GM18505 (cell line): Measurements from ENCODE around the gene OR1N1.
"Not testable (repeated sequence)": the region's sequence is repeated elsewhere in the genome, so short reads cannot be mapped to it uniquely, and the experiment has no call there.

Source experiments
- ATAC-seq: cut with Tn5 transposase; IDR thresholded peaks from one replicate; pipeline ENCODE4 v1.9.1; 2021; ENCODE audit not compliant: unreplicated experiment
- POLR2A ChIP-seq: IDR thresholded peaks from 4 replicates; pipeline ENCODE4 v1.6.1; 2011; ENCODE audit warnings: borderline replicate concordance; ENCODE audit not compliant: insufficient read depth, insufficient read length; ENCODE audit errors: extremely low read depth

The OR1N1 gene

GRCh38 chr9:122527193-122527592 lies at the start of gene OR1N1:
OR1N1 (minus strand) TSS chr9:122527293; CDS start chr9:122527293, 0 bp downstream.
- no peak for ATAC-seq
- TF ChIP-seq POLR2A: no peak

DNA sequence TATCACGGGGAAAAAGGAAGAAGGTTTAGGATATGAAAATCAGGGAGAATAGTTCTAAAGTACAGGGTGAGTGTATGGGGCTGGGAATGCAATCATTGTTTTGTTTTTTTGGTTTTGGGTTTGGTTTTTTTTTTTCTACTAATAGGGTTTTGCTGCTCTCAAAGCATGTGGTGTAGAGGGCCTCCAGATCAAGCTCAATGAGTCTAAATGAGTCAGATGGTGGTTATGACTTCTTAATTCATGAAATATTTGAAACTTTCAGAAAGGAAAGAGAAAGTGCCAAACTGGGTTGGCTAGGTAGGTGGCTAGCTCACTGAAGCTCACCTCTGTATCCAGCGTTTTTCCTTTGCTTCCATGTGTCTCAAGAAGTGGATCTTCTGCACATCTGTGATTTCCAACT lies 45.4 kb upstream of the OR1N1 start:
- TF ChIP-seq POLR2A: no peak
- ATAC-seq: no peak

GRCh38 chr9:122567901-122568300 lies 40.8 kb upstream of the OR1N1 start:
- no peak for TF ChIP-seq POLR2A
- no peak for ATAC-seq

DNA sequence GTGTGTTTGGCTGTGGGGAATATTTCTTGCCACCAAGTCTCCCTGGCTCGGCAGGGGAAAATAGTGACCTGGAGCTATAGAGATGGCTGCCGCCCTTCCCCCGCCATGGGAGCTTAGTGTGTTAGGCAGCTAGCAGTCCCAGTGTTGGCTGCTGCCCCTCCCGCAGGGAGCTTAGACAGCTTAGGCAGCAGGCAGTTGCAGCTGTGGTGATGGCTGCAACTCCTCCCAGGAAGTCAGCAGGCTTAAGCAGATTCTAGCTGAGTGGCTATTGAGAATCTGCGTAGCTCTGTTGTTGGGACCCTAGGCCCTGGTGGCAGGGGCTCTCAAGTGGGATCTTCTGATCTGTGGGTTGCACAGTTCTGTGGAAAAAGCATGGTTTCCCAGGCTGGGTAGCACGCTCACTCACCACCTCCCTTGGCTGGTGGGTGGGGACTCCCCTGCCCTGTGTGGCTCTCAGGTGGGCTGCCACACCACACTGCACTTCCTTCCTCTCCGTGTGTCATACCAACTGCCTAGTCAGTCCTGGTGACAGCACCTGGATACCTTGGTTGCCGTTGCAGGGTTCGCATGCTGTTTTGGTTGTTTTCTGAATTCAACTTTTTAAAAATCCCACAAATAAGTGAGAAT lies 35.2 kb upstream of the OR1N1 start:
- no peak for ATAC-seq
- TF ChIP-seq POLR2A: no peak

DNA sequence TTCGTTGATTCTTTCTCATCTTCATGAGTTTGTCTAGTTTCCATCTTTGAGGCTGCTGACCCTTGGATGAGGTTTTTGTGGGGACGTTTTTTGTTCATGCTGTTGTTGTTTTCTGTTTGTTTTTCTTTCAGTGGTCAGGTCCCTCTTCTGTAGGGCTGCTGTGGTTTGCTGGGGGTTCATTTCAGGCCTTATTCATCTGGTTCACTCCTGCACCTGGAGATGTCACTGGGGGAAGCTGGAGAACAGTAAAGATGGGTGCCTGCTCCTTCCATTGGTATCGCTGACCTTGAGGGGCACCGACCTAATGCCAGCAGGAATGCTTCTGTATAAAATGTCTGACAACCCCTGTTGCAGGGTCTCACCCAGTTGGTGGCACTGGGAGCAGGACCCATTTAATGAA lies 34.4 kb upstream of the OR1N1 start:
- TF ChIP-seq POLR2A: no peak
- ATAC-seq: no peak

GRCh38 chr9:122552812-122553211 lies 25.7 kb upstream of the OR1N1 start, which contains the start of gene OR1N2:
OR1N2 (plus strand) TSS chr9:122553112; CDS start chr9:122553212, 100 bp downstream.
- ATAC-seq: no peak
- no peak for TF ChIP-seq POLR2A

GRCh38 chr9:122551371-122551770 lies 24.3 kb upstream of the OR1N1 start:
- TF ChIP-seq POLR2A: no peak
- ATAC-seq: no peak

DNA sequence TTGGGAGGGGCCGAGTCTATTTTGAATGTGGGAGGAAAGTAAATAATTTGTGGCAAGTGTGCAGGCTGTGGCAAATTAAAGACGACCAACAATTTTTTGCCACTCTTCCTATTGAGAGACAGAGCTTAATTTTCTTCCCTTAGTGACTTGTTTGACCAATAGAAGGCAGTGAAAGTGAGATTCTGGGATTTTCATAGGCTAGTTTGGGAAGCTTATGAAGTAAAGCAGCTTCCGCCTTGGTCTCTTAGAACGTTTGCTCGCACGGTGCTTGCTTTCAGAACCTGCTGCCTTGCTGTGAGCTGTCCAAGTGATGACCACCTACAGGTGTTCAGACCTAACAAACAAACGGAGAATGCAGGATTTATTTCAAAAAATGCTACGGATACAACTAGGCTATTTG lies 19.1 kb upstream of the OR1N1 start:
- no peak for ATAC-seq
- TF ChIP-seq POLR2A: no peak

GRCh38 chr9:122538757-122539156 lies 11.7 kb upstream of the OR1N1 start:
- TF ChIP-seq POLR2A: no peak
- no peak for ATAC-seq

DNA sequence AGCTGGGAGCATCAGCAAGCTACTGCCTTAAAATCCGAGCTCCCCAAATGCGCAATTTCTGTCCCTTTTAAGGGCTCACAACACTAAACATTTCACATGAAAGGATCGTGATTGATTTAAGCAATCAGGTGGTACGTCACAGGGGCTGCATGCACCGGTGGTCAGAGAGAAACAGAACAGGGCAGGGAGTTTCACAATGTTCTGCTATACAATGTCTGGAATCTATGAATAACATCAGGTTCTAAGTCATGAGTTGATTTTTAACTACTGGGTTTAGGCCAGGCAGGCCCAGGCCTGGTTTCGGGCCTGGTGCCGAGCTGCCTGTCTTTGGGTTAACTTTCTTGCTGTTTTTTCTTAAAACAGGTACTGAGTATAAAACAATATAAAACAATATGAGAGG lies 10.0 kb upstream of the OR1N1 start:
- not testable (repeated sequence) for ATAC-seq

GRCh38 chr9:122536134-122536533 lies 9.0 kb upstream of the OR1N1 start:
- TF ChIP-seq POLR2A: no peak
- no peak for ATAC-seq

- ATAC-seq: not testable (repeated sequence)
These were observed 4.1 kb upstream of the OR1N1 start for GRCh38 chr9:122531157-122531556.

GRCh38 chr9:122526602-122527001 lies 491 bp downstream of the OR1N1 start:
- no peak for ATAC-seq
- no peak for TF ChIP-seq POLR2A

DNA sequence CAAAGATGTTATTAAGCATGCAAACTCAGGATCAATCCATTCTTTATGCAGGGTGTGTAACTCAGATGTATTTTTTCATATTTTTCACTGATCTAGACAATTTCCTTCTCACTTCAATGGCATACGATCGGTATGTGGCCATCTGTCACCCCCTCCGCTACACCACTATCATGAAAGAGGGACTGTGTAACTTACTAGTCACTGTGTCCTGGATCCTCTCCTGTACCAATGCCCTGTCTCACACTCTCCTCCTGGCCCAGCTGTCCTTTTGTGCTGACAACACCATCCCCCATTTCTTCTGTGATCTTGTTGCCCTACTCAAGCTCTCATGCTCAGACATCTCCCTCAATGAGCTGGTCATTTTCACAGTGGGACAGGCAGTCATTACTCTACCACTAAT lies 7.7 kb downstream of the OR1N1 start:
- no peak for ATAC-seq
- no peak for TF ChIP-seq POLR2A

- no peak for TF ChIP-seq POLR2A
- ATAC-seq: no peak
These were observed 8.3 kb downstream of the OR1N1 start, which contains the start of gene OR1J4 for GRCh38 chr9:122518841-122519240. OR1J4 (plus strand) TSS chr9:122519141; CDS start chr9:122519141, 0 bp downstream.

DNA sequence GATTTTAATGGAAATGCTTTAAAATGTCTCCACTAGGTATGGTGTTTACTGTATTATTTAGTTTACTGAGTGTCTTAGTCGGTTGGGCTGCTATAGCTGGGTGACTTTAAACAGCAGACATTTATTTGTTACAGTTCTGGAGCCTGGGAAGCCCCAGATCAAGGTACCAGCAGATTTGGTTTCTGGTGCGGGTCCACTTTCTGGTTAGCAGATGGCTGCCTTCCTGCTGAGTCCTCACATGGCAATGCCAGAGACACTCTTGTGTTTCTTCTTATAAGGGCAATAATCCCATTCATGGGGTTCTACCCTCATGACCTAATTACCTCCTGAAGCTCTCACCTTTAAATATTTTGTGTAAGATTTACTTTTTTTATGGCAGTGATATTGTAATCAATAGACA lies 8.9 kb downstream of the OR1N1 start:
- ATAC-seq: no peak
- TF ChIP-seq POLR2A: no peak

GRCh38 chr9:122510502-122510901 lies 16.6 kb downstream of the OR1N1 start, which contains the start of gene OR1J2:
OR1J2 (plus strand) TSS chr9:122510802; CDS start chr9:122510802, 0 bp downstream.
- no peak for ATAC-seq
- TF ChIP-seq POLR2A: no peak
